ENCODE results near the gene MAP2. TPM values are rescaled to one million over a fixed set of nuclear protein-coding genes. Genes with fewer than 3 reads are reported as not detected.

Gene MAP2
- total RNA-seq, 2 donors from 2014 or later: 4.7 to 6.6 TPM

- intact Hi-C loops (cut with DNase I): loop anchor here in 1 of 2 donors (10.0 kb wide), 1 partner anchor 133 kb away; no protein-coding TSS in a partner anchor
- DNase-seq (no peak), ATAC-seq (no peak)
Observed at GRCh38 chr2:209422191-209422754, 1.6 kb upstream of the MAP2 start.

DNA sequence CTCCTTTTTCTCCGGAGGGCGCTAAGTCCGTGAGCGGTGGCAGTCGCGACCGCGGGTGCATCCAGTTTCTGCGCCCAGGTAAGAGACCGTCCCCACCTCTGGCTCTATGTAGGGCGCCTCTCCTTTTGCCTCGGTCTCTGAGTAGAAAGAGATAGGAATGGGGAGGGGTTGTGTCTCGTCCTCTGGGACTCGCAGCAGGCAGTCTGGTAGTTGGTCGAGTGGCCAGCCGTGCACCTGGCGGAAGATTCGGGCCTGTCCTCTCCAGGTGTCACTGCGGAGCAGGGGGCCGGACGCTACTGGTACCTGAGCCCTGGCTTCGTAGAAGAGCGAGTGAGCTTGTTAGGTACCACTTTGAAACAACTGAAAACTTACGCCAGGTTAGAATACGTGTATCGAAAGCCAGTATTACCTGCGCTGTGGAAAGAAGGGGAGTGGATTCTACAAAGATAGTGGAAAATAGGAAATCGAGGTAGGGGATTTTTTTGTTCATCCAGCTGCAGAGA is 403 bp downstream of the MAP2 start:
- intact Hi-C loops (cut with DNase I): loop anchor here in 1 of 2 donors (10.0 kb wide), 1 partner anchor 131 kb away; no protein-coding TSS in a partner anchor
- DNase-seq (peak; percentile 28), ATAC-seq (peak in 1 of 2 donors; percentile 18)

GRCh38 chr2:209424781-209425470 is 1.1 kb downstream of the MAP2 start:
- no peak for DNase-seq
- intact Hi-C loops (cut with DNase I): loop anchor here in 1 of 2 donors (10.0 kb wide), 1 partner anchor 130 kb away; no protein-coding TSS in a partner anchor
- no peak for ATAC-seq

DNA sequence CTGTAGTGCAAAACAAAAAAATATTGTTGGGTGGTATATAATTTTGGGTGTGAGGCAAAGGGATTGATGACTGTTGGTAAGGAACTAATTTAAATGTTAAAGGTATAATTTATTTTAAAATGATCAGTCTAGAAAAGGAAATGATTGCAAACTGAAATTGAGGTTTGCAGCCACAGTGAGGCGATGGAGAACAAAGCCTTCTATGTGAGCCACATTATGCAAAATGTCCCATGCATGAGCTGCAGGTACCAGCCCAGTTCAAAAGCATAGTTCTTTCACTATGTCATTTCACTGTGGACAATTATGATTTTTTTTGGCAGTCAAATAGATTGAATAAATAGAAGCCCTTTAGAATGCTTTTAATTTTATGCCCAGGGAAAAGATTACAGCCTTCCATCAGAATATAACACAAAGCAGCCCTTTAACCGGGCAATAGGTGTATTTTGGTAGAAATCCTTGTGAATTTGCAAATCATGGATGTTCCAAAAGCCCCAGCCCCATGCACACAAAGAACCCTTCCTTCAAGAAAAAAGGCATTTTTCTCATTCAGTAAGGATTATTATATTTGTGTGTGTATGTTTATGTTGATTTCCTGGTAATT is 1.7 kb downstream of the MAP2 start:
- intact Hi-C loops (cut with DNase I): loop anchor here in 1 of 2 donors (10.0 kb wide), 1 partner anchor 129 kb away; no protein-coding TSS in a partner anchor
- ATAC-seq: no peak
- no peak for DNase-seq

- intact Hi-C loops (cut with DNase I): loop anchor here in 1 of 2 donors (10.0 kb wide), 1 partner anchor 128 kb away; no protein-coding TSS in a partner anchor
- DNase-seq (no peak), ATAC-seq (no peak)
Observed at GRCh38 chr2:209426432-209426831, 2.6 kb downstream of the MAP2 start.

GRCh38 chr2:209431701-209432100 is 7.9 kb downstream of the MAP2 start:
- intact Hi-C loops (cut with DNase I): no loop called here
- ATAC-seq (no peak), DNase-seq (no peak)

- ATAC-seq (no peak), DNase-seq (no peak)
- intact Hi-C loops (cut with DNase I): no loop called here
Observed at GRCh38 chr2:209441541-209441940, 17.7 kb downstream of the MAP2 start.

GRCh38 chr2:209442939-209443338 is 19.1 kb downstream of the MAP2 start:
- DNase-seq (no peak), ATAC-seq (no peak)
- intact Hi-C loops (cut with DNase I): no loop called here

GRCh38 chr2:209445485-209445884 is 21.6 kb downstream of the MAP2 start:
- ATAC-seq: no peak
- no peak for DNase-seq
- intact Hi-C loops (cut with DNase I): no loop called here

DNA sequence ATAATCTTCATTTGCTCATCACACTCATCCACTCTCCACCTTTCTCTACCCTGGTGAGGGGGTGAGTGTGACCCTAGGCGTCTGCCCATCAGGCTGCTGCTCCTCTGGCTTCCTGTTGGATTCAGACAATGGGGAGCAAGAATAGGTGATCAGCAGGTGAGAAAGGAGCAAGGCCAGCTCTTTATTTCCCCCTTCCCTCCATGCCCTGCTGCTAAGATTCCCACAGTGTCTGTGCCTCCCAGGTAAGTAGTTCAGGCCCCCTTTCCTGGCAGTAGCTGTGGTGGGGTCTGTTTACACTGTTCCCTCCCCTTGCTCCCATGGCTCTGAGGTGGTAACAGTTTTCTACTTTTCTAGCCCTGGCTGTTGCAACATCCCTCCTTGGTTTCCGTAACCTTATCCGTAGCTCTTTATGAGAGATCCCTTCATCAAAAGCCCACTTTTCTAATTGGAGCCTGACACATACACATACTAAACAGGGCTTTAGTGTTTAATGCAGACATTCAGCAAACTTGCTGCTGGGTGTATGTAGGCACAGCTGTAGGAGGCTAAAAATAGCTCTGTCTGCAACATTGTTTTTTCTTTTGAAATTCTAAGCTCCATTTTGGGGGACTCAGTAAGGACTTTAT is 27.5 kb downstream of the MAP2 start:
- ATAC-seq (no peak), DNase-seq (no peak)
- intact Hi-C loops (cut with DNase I): no loop called here

GRCh38 chr2:209456489-209456888 is 32.6 kb downstream of the MAP2 start:
- intact Hi-C loops (cut with DNase I): no loop called here
- ATAC-seq (no peak), DNase-seq (no peak)

- intact Hi-C loops (cut with DNase I): no loop called here
Observed at GRCh38 chr2:209458008-209458979, 34.4 kb downstream of the MAP2 start.

GRCh38 chr2:209459359-209459758 is 35.5 kb downstream of the MAP2 start:
- intact Hi-C loops (cut with DNase I): no loop called here
- ATAC-seq (no peak), DNase-seq (no peak)

More at GRCh38 chr2:209458008-209458979, 34.4 kb downstream of the MAP2 start:
- ATAC-seq (no peak), DNase-seq (no peak)

DNA sequence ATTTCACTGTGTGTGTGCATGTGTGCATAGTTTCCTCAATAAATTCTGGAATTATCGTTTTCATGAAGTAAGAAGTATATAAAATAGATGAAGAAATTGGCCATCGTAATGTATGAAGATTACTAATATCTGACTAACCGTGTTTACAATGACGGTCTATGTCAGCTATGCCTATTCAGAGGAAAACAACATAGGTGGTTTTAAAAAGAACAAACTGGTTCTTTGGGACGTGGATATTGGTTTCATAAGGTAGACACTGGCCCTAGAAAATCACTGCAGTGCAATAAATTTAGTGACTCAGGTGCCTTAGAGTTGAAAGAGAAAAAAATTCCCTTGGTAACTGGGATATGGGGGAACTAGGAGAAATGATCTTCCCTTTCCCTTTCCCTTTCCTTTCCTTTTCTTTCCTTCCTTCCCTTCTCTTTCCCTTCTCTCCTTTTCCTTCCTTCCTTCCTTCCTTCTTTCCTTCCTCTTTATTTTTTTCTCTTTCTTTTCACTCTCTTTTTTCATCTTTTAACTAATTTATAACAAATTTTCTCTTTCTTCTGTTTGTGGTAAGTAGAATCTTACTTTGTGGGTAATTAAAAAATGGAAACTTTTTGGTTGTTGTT is 36.4 kb downstream of the MAP2 start:
- ATAC-seq: no peak
- no peak for DNase-seq
- intact Hi-C loops (cut with DNase I): no loop called here

DNA sequence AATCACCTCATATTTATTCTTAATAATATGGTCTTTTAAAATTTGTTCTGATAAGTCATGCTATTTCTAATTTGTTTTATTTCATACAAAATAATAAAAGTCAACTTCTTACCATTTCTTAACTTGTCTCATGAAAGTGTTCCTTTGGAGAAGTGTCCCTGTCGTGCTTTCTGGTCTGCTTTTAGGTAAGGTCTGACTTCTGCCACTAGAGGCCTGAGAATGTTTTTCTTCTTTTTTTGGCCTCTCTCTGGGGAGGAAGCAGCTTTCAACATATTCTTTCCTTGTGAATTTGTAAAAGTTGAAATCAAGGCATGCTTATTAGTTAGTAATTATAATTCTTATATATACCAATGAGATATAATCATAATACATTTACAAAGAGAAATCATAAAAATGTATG is 39.4 kb downstream of the MAP2 start:
- no peak for DNase-seq
- ATAC-seq: no peak
- intact Hi-C loops (cut with DNase I): no loop called here

DNA sequence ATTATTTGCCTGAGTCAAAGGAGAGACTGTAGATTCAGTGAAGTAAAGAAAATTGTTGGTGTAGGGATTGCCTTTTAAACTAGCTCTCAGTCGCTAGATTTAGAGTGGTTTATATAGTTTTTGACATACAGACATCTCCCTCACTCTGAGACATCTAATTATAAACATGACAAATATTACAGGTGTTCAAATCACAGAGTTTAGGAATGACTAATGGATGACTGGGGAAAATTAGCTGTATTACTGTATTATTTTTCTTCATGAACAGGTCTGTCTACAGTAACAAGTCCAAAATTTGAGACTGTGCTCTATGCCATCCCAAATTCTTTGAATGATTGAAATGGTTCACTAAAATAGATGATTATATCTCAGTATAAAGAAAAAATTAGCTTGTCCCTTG is 40.0 kb downstream of the MAP2 start:
- ATAC-seq: no peak
- DNase-seq: no peak
- intact Hi-C loops (cut with DNase I): no loop called here

DNA sequence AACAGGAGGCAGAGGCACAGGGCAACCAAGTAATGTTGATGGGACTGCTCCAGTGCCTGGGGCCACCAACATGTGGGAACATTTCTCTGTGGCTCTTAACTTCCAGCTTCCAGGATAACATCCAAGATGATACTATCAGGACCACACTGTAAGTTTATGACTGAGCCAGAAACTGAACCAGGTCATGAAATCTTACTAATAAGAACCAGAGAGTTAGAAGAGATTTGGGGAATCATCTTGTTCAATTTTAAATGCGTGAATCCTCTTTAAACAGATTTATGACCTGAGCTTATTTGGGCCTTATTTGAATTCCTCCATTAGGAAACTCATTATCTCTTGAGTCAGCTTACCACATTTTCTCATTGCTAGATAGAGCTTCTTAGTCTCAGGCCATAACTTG is 45.0 kb downstream of the MAP2 start:
- intact Hi-C loops (cut with DNase I): no loop called here
- no peak for DNase-seq
- no peak for ATAC-seq

DNA sequence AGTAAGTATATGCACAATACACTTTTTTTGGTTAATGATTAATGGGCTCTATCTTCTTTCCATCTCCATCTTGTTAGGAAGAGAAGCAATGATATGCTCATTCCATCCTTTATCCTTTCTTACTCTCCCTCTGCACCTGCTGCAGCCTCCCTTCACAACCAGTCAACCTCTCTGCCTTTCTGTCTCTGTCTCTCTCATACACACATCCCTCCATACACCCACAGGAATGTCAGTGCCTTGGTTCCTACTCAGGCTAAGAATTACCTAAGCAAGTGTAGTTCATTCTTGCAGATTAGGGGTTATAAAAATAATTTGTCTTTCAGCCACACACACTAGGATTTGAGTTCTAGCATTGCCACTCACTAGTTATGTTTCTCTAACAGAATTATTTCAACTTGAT is 45.6 kb downstream of the MAP2 start:
- ATAC-seq: no peak
- intact Hi-C loops (cut with DNase I): no loop called here

More for the DNA sequence above, 45.6 kb downstream of the MAP2 start:
- DNase-seq: no peak
